GM23338 (cell line): ENCODE results near the gene SNX32. TPM values are rescaled to one million over a fixed set of nuclear protein-coding genes. Genes with fewer than 3 reads are reported as not detected.

Experiments used
- ATAC-seq: fragments of 200-7000 bp; cut with Tn5 transposase; 3 replicates; pipeline ENCODE4 v1.9.1; 2020
- DNase-seq: peaks from one replicate; pipeline ENCODE4 v3.0.0-alpha.2; 2015; ENCODE audit warnings: low spot score
- H2AFZ ChIP-seq: fragments of 200-600 bp; sonication (generic); 2 replicates; pipeline ENCODE4 v1.8.0; 2016; ENCODE audit warnings: antibody characterized with exemption, mild to moderate bottlenecking, moderate library complexity
- H3F3A ChIP-seq: fragments of 200-600 bp; sonication (generic); replicated peaks from 2 replicates; pipeline ENCODE4 v1.8.0; 2017; ENCODE audit warnings: antibody characterized with exemption, mixed run types, low read depth
- H3K27ac ChIP-seq: fragments of 200-600 bp; sonication (generic); 2 replicates; pipeline ENCODE4 v1.6.1; 2016; ENCODE audit warnings: low read depth
- H3K27me3 ChIP-seq: fragments of 200-600 bp; sonication (generic); 2 replicates; pipeline ENCODE4 v1.8.0; 2016; ENCODE audit warnings: mild to moderate bottlenecking, mixed run types, moderate library complexity; ENCODE audit not compliant: insufficient read depth
- H3K36me3 ChIP-seq: fragments of 200-600 bp; sonication (generic); 2 replicates; pipeline ENCODE4 v1.8.0; 2016; ENCODE audit warnings: mild to moderate bottlenecking; ENCODE audit not compliant: insufficient read depth
- H3K4me1 ChIP-seq: fragments of 200-600 bp; sonication (generic); 2 replicates; pipeline ENCODE4 v1.8.0; 2016; ENCODE audit warnings: mild to moderate bottlenecking, moderate library complexity; ENCODE audit not compliant: insufficient read depth
- H3K4me2 ChIP-seq: fragments of 200-600 bp; sonication (generic); 2 replicates; pipeline ENCODE4 v1.7.1; 2017; ENCODE audit warnings: mixed run types
- H3K4me3 ChIP-seq: fragments of 200-600 bp; sonication (generic); 2 replicates; pipeline ENCODE4 v1.6.1; 2016; ENCODE audit warnings: mixed run types
- H3K79me2 ChIP-seq: fragments of 200-600 bp; sonication (generic); replicated peaks from 2 replicates; pipeline ENCODE4 v1.8.0; 2017; ENCODE audit warnings: mild to moderate bottlenecking; ENCODE audit not compliant: insufficient read depth
- H3K9me2 ChIP-seq: fragments of 200-600 bp; sonication (generic); 2 replicates; pipeline ENCODE4 v1.8.0; 2017; ENCODE audit not compliant: insufficient read depth
- H4K20me1 ChIP-seq: fragments of 200-600 bp; sonication (generic); replicated peaks from 2 replicates; pipeline ENCODE4 v1.8.0; 2017; ENCODE audit warnings: mild to moderate bottlenecking; ENCODE audit not compliant: insufficient read depth
- H3K27ac Mint-ChIP-seq: 2 replicates; pipeline ENCODE4 v1.8.0; 2020; ENCODE audit warnings: inconsistent platforms, mild to moderate bottlenecking, moderate library complexity, mixed read lengths
- H3K27me3 Mint-ChIP-seq: 3 replicates; pipeline ENCODE4 v1.8.0; 2022; ENCODE audit warnings: low read depth, mild to moderate bottlenecking, moderate library complexity, mixed read lengths, inconsistent platforms; ENCODE audit not compliant: insufficient read depth, poor library complexity
- H3K36me3 Mint-ChIP-seq: 3 replicates; pipeline ENCODE4 v1.8.0; 2021; ENCODE audit warnings: low read depth, mild to moderate bottlenecking, inconsistent platforms, moderate library complexity, mixed read lengths
- H3K4me1 Mint-ChIP-seq: 3 replicates; pipeline ENCODE4 v1.8.0; 2020; ENCODE audit warnings: mild to moderate bottlenecking, inconsistent platforms, mixed read lengths
- H3K4me3 Mint-ChIP-seq: 3 replicates; pipeline ENCODE4 v1.8.0; 2021; ENCODE audit warnings: moderate library complexity, mild to moderate bottlenecking, inconsistent platforms, mixed read lengths
- H3K9me3 Mint-ChIP-seq: 3 replicates; pipeline ENCODE4 v1.8.0; 2020; ENCODE audit warnings: moderate library complexity, mild to moderate bottlenecking, inconsistent platforms, mixed read lengths
- CREB1 ChIP-seq: fragments of 250-450 bp; sonication (Bioruptor Pico); IDR thresholded peaks from 2 replicates; pipeline ENCODE4 v1.5.0; 2020; ENCODE audit warnings: low read depth, mild to moderate bottlenecking, moderate library complexity
- EZH2 ChIP-seq: fragments of 200-600 bp; sonication (generic); IDR thresholded peaks from one replicate; pipeline ENCODE4 v1.8.0; 2017; ENCODE audit warnings: antibody characterized with exemption, mild to moderate bottlenecking, low read depth; ENCODE audit not compliant: unreplicated experiment
- EZH2phosphoT487 ChIP-seq: fragments of 200-600 bp; sonication (generic); IDR thresholded peaks from one replicate; pipeline ENCODE4 v1.8.1; 2018; ENCODE audit warnings: antibody characterized with exemption; ENCODE audit not compliant: unreplicated experiment
- NANOG ChIP-seq: IDR thresholded peaks from 2 replicates; pipeline ENCODE4 v1.6.1; 2016; ENCODE audit warnings: antibody characterized with exemption, borderline replicate concordance
- POLR2AphosphoS5 ChIP-seq: IDR thresholded peaks from 2 replicates; pipeline ENCODE4 v1.6.1; 2016; ENCODE audit warnings: antibody characterized with exemption, low read depth
- REST ChIP-seq: IDR thresholded peaks from one replicate; pipeline ENCODE4 v1.6.1; 2018; ENCODE audit warnings: antibody characterized with exemption; ENCODE audit not compliant: unreplicated experiment
- STAT1 ChIP-seq: IDR thresholded peaks from one replicate; pipeline ENCODE4 v1.6.1; 2016; ENCODE audit warnings: antibody characterized with exemption; ENCODE audit not compliant: unreplicated experiment
- ZNF331 ChIP-seq: fragments of 250-450 bp; sonication (Bioruptor Pico); IDR thresholded peaks from 2 replicates; pipeline ENCODE4 v1.5.0; 2020; ENCODE audit warnings: low read depth, mild to moderate bottlenecking, moderate library complexity
- polyA plus RNA-seq: library from polyadenylated mRNA; unstranded; fragments of >200 nt; fragmentation: Nextera tagmentation; extraction: Ambion mirVana; gene quantifications from 2 replicates; pipeline ENCODE4 v1.2.1, GENCODE V29; 2016
- total RNA-seq: library from RNA; depleted of rRNA; stranded (reverse); fragments of >200 nt; shearing (Covaris generic); gene quantifications from 2 replicates; pipeline ENCODE4 v1.2.3, GENCODE V29; 2014

The SNX32 gene
- total and polyA plus RNA-seq, 2 experiments from 2014 or later: 0.49 to 1.2 TPM

DNA sequence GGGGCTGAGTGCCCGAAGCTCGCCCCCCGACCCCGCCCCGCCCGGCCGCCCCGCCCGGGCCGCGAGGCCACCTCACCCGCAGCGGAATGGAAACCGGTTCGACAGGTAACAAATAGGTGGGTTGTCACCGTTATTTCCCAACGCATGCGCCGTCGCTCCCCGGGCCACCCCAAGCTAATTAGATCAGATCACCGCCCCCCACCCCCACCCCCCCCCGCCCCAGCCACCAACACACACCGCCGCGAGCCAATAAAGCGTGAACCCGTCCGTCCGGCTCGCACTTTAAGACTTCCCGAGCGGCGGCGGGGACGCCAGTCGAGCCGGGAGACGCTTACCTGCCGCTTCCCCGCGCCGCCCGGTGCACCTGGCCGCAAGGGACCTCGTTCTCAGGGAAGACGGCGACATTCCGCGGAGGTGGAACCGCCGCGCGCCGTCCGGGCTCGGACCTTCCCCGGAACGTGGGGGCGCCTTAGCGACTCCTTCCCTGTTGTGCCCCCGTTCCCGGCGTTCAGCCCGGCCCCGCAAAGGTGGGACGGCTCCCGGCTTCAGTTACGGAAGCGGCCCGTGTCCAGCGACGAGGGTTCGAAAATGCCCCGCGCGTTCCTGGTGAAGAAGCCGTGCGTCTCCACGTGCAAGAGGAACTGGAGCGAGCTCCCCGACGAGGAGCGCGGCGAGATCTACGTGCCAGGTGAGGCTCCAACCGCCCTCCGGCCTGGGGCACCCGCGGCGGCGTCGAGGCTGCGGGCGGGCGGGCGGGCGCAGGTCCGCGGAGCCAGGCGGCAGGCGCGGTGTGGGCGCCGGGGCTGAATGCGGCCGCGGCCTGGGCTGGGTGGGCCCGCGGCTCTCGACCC, 46.8 kb upstream of the SNX32 start, which contains the start of gene OVOL1:
Gene OVOL1, plus strand, starts transcription at position 278 of the 851 bp plus-strand sequence. Its CDS starts 311 bp downstream, at position 589.
- Mint-ChIP-seq H3K36me3 (no peaks in the 10 kb centered on the region; the same call in 2 of the 3 replicates), H3K4me1 (peaks cover 44% of the 10 kb centered on the region), H3K9me3 (no peaks in the 10 kb centered on the region; the same call in 2 of the 3 replicates), H3K27ac (no peak within 1 kb of the TSS), H3K4me3 (peak within 1 kb of the TSS; percentile 86), H3K27me3 (peaks cover 61% of the 10 kb centered on the region)
- Histone ChIP-seq H3K79me2 (no peaks in the 10 kb centered on the region; the same call in 1 of the 2 replicates), H3K27me3 (peaks cover 67% of the 10 kb centered on the region), H3K27ac (no peak within 1 kb of the TSS), H3K9me2 (0 out of 2 replicates have a peak, but pooled peaks cover 2% of the 10 kb centered on the region), H4K20me1 (no peaks in the 10 kb centered on the region), H3K4me1 (peaks cover 29% of the 10 kb centered on the region), H3K36me3 (no peaks in the 10 kb centered on the region), H3K4me3 (peak within 1 kb of the TSS; percentile 86), H2AFZ (peak within 1 kb of the TSS; percentile 90), H3F3A (0 out of 2 replicates have a peak, but pooled peaks cover 3% of the 10 kb centered on the region), H3K4me2 (peak within 1 kb of the TSS; percentile 82)
- ATAC-seq (peak; percentile 19), DNase-seq (peak; percentile 87)
- TF ChIP-seq EZH2 (peak; percentile 76), NANOG (no peak), REST (no peak), CREB1 (CRISPR knock-in tag) (no peak), EZH2phosphoT487 (peak; percentile 79), STAT1 (no peak)

DNA sequence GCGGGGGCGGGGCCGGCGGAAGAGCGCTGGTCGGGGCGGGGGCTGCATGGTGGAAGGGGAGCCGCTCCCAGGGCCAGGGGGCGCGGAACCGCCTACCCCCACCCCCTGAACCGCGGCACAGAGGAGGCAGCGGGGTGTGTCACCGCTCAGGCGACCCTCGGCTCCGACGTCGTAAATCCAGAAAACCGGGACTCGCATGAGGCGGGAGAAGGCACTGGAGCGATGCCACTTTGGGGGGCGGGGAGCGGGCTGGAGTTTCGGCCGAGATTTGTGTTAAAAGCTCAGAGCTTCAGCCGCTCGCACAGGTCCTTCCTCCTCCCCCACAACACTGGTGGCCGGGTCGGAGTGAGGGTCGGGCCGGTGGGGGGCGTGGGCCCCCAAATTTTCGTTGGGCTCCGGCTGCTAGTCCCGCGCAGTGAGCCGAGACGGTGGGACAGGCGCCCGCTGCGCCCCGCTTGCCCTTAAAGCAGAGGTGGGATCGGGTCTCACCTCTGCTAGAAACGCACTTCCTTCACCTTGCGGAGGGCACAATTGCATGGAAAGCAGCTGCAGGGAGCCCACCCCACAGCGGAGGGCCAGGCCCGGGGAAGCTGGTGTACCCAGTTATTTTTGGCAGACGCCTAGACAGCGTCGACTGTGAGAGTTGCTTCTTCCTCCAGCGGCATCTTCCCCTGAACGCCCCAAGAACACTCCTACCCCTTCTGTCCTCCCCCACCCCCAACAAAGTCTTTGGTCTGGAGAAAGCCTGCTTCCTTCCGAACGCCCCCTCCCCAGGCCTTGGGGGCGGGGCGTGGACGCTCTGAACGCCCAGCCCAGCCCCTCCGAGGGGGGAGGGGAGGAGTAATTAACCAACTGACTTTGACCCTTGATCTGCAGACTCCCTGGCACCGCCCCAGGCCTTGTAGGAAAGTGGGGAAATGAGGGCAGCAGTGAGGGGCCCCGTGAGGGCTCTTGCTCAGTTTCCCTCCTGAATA, 45.8 kb upstream of the SNX32 start:
- Histone ChIP-seq H4K20me1 (no peaks in the 10 kb centered on the region), H3F3A (no peaks in the 10 kb centered on the region), H3K4me3 (peak overlapping the region; percentile 86), H3K36me3 (no peaks in the 10 kb centered on the region), H3K27me3 (peaks cover 58% of the 10 kb centered on the region), H2AFZ (peak overlapping the region; percentile 87), H3K4me1 (peaks cover 29% of the 10 kb centered on the region), H3K4me2 (peak overlapping the region; percentile 82), H3K79me2 (no peaks in the 10 kb centered on the region; the same call in 1 of the 2 replicates), H3K9me2 (0 out of 2 replicates have a peak, but pooled peaks cover 2% of the 10 kb centered on the region), H3K27ac (no peak overlapping the region)
- peaks cover 54% of the 10 kb centered on the region for H3K27me3 Mint-ChIP-seq
- H3K27ac Mint-ChIP-seq: 0 out of 2 replicates have a peak overlapping the region, but pooled peaks have one; percentile 62
- peak; percentile 91 for DNase-seq
- TF ChIP-seq POLR2AphosphoS5: peak; percentile 61
- no peak for TF ChIP-seq ZNF331 (CRISPR knock-in tag)
- TF ChIP-seq EZH2: peak; percentile 65
- H3K4me1 Mint-ChIP-seq: peaks cover 45% of the 10 kb centered on the region
- ATAC-seq: peak; percentile 17
- peak overlapping the region; percentile 86 for H3K4me3 Mint-ChIP-seq
- no peaks in the 10 kb centered on the region; the same call in 2 of the 3 replicates for H3K36me3 Mint-ChIP-seq
- no peaks in the 10 kb centered on the region; the same call in 2 of the 3 replicates for H3K9me3 Mint-ChIP-seq
